ENCODE measurements around the gene ATP6V1C2. TPM values are rescaled to one million over a fixed set of nuclear protein-coding genes. Genes with fewer than 3 reads are reported as not detected.
"Not testable (repeated sequence)": the region's sequence is repeated elsewhere in the genome, so short reads cannot be mapped to it uniquely, and the experiment has no call there.

The ATP6V1C2 gene
- total and polyA plus RNA-seq, 2 experiments from 2014 or later = 0.14 to 2.1 TPM

DNA sequence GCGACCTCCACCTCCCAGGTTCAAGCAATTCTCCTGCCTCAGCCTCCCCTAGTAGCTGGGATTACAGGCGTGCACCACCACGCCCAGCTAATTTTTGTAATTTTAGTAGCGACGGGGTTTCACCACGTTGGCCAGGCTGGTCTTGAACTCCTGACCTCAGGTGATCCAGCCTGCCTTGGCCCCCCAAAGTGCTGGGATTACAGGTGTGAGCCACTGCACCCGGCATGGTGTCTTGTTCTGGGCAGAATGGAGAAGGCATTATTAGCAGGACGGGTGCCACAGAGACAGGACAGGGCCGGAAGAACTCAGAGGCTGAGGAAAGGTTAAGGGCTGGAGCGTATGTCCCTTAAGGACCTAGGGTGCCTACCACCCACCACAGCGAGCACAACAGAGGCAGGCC, 59.4 kb downstream of the ATP6V1C2 start:
- H3F3A ChIP-seq (replicated peaks; ENCODE audit: low read depth); H3K4me2 ChIP-seq; H3K9me2 ChIP-seq (ENCODE audit: insufficient read depth); H3K9me3 Mint-ChIP-seq; H3K4me3 ChIP-seq; H2AFZ ChIP-seq; H3K79me2 ChIP-seq (replicated peaks; ENCODE audit: insufficient read depth); H3K4me1 ChIP-seq (ENCODE audit: insufficient read depth); H3K4me3 Mint-ChIP-seq; H3K27ac ChIP-seq (ENCODE audit: low read depth); H3K27me3 ChIP-seq (ENCODE audit: insufficient read depth); H3K27me3 Mint-ChIP-seq (ENCODE audit: insufficient read depth, low read depth, poor library complexity); H3K27ac Mint-ChIP-seq; ATAC-seq; H3K4me1 Mint-ChIP-seq; DNase-seq (ENCODE audit: low spot score): not testable (repeated sequence)
- Histone ChIP-seq H3K36me3 (ENCODE audit: insufficient read depth) (peaks cover 45% of the 10 kb centered on the region), H4K20me1 (replicated peaks; ENCODE audit: insufficient read depth) (peaks cover 34% of the 10 kb centered on the region)
- peaks cover 63% of the 10 kb centered on the region for H3K36me3 Mint-ChIP-seq (ENCODE audit: low read depth)

DNA sequence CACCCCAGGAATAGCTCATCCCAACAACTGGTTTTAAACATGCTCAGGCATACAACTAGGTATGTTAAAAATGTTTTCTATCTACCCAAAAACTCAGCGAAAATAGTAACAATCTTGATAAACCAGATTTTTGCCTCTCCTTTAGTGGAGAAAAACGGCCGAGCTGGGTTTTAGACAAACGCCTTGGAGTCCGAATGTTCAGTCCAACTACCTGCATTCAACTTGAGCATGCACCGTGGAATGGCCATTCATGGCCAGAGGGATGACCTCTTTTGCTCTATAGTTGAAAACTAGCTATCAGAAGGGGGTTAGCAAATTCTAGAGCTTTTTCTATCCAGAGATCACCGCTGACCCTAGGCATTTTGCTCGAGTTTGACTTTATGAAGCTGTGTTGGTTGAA, 60.3 kb downstream of the ATP6V1C2 start:
- H3K27ac Mint-ChIP-seq = no peak overlapping the region
- peaks cover 49% of the 10 kb centered on the region for H3K36me3 ChIP-seq (ENCODE audit: insufficient read depth)
- H3K4me1 Mint-ChIP-seq = no peaks in the 10 kb centered on the region
- TF ChIP-seq CTCF (conservative IDR thresholded peaks at IDR 0.05; ENCODE audit: low read depth in 2 of 2) (no peak), EZH2 (IDR thresholded peaks at IDR 0.05; ENCODE audit: low read depth, unreplicated experiment) (no peak), CREB1 (CRISPR knock-in tag; IDR thresholded peaks at IDR 0.05; ENCODE audit: low read depth) (no peak), EZH2phosphoT487 (IDR thresholded peaks at IDR 0.05; ENCODE audit: unreplicated experiment) (no peak), NANOG (IDR thresholded peaks at IDR 0.05; ENCODE audit: borderline replicate concordance) (no peak), JUNB (IDR thresholded peaks at IDR 0.05; ENCODE audit: unreplicated experiment) (no peak), ETS1 (IDR thresholded peaks at IDR 0.05) (no peak), ZNF462 (CRISPR knock-in tag; IDR thresholded peaks at IDR 0.05) (no peak), ZNF114 (CRISPR knock-in tag; IDR thresholded peaks at IDR 0.05) (no peak), STAT1 (IDR thresholded peaks at IDR 0.05; ENCODE audit: unreplicated experiment) (no peak)

More for the DNA sequence above, 60.3 kb downstream of the ATP6V1C2 start:
- no peaks in the 10 kb centered on the region for H3K9me2 ChIP-seq (ENCODE audit: insufficient read depth)
- no peak overlapping the region for H3K4me2 ChIP-seq
- H3K9me3 Mint-ChIP-seq = no peaks in the 10 kb centered on the region
- H2AFZ ChIP-seq = no peak overlapping the region
- DNase-seq (ENCODE audit: low spot score) (no peak), ATAC-seq (no peak)
- peaks cover 40% of the 10 kb centered on the region for H4K20me1 ChIP-seq (replicated peaks; ENCODE audit: insufficient read depth)
- peaks cover 7% of the 10 kb centered on the region for H3K79me2 ChIP-seq (replicated peaks; ENCODE audit: insufficient read depth)
- H3K4me3 ChIP-seq = no peak overlapping the region
- 0 out of 2 replicates have a peak, but pooled peaks cover 4% of the 10 kb centered on the region for H3F3A ChIP-seq (replicated peaks; ENCODE audit: low read depth)
- H3K27me3 ChIP-seq (ENCODE audit: insufficient read depth) = no peaks in the 10 kb centered on the region
- peaks cover 5% of the 10 kb centered on the region for H3K27me3 Mint-ChIP-seq (ENCODE audit: insufficient read depth, low read depth, poor library complexity)
- peaks cover 72% of the 10 kb centered on the region for H3K36me3 Mint-ChIP-seq (ENCODE audit: low read depth)
- H3K4me3 Mint-ChIP-seq = no peak overlapping the region
- no peak overlapping the region for H3K27ac ChIP-seq (ENCODE audit: low read depth)
- H3K4me1 ChIP-seq (ENCODE audit: insufficient read depth) = no peaks in the 10 kb centered on the region
